ENCODE data around the gene PEDS1.

GRCh38 chr20:50196248-50196647 is 42.7 kb upstream of the PEDS1 start:
- no peak for TF ChIP-seq CTCF (conservative IDR thresholded peaks at IDR 0.05)
- no peak for TF ChIP-seq EZH2 (IDR thresholded peaks at IDR 0.05; ENCODE audit: low read depth)

Measured in PC-9 (cell line).